ENCODE measurements around the gene LITAFD.
A peak's percentile ranks its signal among the peaks of the same experiment; 100 is the strongest.
"Not testable (repeated sequence)": the region's sequence is repeated elsewhere in the genome, so short reads cannot be mapped to it uniquely, and the experiment has no call there.

The LITAFD gene

DNA sequence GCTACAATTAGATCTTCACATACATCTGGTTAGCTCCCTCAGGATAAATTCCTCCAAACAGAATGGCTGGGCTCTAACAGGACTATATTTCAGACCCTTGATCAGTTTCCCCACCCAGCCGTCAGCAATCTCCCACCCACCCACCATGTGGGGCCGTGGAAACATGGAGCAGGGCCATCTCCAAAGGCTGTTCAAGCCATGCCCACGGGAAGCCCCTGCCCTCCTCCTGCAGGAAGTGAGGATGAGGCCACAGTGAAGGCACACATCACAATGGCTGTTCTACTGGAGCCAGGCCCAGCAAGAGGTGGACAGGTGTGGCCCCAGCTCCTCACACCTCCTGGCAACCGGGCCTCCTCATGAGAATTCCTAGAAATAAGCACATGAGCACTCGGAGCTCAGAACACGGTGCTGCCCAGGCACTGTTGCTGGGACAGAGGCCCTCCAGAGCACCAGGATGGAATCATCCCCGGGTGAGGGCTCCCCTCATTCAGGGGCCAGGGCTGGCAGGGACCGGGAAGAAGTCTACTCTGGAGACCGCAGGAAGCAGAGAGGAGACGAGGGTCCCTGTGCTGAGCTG, at the start of gene LITAFD:
LITAFD (plus strand) TSS at position 311 of the 577 bp plus-strand sequence. CDS start 2,005 bp downstream, outside the sequence.
- intact Hi-C loops (cut with DNase I): loop anchor here (5.0 kb wide), 1 partner anchor 85 kb away; the partner anchor contains the start of genes PMM2 and TMEM186
- no peak for DNase-seq

DNA sequence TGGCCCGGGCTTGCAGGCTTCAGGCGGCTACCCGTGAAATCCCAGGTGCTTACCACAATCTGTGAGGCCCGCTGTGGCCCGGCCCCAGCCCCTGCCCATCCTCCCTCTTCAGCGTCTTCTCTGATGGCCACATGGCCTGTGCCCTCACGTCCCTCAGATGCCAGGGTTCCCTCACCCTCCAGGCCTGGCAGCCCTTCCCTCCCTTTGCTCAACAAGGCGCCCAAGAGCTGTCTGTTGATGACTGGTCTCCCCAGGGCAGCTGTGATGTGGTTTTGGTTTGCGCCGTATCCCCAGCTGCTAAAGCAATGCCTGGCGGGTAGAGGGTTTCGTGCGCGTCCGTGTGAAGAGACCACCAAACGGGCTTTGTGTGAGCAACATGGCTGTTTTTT, 49.4 kb upstream of the LITAFD start:
- intact Hi-C loops (cut with DNase I): no loop called here
- no peak for DNase-seq

DNA sequence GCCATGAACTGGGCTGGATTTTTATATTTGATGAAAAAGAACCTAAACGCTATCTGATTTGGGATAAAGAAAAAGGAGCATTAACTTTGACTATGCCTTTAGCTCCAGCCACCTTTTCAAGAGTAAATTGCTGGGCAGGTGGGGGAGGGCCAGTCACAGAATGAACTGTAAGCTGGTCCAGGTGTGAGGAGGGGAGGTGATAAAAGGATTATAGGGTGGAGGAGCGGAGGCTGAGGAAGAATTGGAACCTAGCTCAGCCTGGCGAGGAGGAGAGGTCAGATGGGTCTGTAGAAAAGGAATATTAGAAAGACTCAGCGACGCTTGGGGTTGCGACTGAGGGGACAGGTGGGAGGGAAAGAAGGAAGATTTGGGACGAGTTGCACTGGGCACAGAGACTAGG, 45.4 kb upstream of the LITAFD start:
- intact Hi-C loops (cut with DNase I); DNase-seq: not testable (repeated sequence)

DNA sequence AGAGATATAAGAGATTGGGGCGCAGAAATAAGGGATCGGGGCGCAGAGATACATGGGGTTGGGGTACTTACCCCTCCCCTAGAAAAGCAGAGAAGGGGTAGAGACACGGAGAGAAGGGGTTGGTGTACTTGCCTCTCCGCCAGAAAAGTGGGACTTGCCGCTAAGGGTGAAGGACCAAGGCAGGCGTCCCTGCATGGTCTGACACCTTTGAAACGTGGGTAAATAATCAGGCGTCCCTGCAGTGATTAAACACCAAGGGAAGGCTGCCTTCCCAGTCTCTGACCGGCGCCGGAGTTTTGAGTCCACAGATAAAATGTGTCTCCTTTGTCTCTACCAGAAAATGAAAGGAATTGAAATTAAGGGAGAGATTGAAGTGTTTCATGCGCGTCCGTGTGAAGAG, 44.6 kb upstream of the LITAFD start:
- intact Hi-C loops (cut with DNase I); DNase-seq: not testable (repeated sequence)

DNA sequence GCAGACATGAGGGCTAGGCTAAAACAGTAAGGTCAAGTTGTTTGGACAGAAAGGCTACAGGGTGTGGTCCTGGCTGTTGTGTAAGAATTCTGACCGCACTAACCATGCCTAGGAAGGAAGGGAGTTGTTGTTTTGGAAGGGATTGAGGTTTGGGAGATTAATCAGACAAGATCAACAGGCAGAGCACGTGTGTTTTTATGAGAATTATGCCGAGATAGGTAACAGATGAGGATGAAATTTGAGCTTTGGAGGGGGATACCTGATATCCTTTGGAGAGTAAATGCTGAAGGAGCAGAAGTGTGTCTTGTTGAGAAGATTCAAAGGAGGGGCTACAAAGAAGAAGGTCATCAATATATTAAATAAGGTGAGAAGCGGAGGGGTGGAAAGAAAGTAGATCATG, 40.1 kb upstream of the LITAFD start:
- intact Hi-C loops (cut with DNase I); DNase-seq: not testable (repeated sequence)

DNA sequence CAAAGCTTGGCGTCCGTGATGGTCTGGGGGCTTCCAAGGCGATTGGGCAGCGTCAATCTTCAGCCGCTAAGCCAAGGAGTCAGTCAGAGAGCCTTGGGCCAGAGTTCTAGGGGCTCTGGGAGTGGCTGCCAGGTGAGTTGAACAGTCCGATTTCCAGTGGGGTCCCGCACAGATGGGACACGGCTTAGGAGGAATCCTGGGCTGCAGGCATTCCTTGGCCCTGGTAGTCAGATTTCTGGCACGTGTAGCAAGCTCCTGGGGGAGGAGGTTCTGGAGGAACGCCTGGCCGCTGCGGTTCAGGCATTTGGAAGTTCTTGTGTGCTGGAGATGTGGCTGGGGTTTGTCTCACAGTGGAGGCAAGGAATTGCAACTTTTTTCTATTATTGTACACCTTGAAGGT, 38.9 kb upstream of the LITAFD start:
- intact Hi-C loops (cut with DNase I); DNase-seq: not testable (repeated sequence)

DNA sequence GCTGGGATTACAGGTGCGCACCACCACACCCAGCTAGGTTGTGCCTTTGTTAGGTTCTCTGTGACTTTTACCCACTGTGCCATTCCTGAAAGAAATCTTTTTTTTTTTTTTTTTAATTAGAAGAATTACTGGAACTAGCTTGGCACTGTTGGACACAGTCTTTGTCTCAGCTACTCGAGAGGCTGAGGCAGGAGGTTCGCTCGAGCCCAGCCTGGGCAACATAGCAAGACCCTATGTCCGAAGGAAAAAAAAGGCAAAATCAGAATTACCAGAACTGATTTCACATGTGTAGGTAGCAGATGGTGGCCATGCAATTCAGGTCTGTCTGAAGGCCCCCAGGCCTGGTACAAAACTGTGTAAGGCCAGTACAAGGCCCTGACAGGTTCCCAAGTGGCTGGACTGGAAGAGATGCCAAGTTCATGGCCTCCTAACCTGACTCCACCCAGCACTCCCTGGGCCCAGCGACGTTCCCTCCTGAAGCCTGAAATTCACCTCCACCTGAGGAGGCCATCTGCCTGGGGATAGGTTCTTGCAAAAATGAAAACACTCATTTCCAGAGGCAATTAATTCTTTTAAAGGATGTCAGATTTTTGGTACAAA, 36.4 kb upstream of the LITAFD start:
- peak in 4 of 42 donors; percentile 13 to 41 (median 19) for DNase-seq
- intact Hi-C loops (cut with DNase I): no loop called here

DNA sequence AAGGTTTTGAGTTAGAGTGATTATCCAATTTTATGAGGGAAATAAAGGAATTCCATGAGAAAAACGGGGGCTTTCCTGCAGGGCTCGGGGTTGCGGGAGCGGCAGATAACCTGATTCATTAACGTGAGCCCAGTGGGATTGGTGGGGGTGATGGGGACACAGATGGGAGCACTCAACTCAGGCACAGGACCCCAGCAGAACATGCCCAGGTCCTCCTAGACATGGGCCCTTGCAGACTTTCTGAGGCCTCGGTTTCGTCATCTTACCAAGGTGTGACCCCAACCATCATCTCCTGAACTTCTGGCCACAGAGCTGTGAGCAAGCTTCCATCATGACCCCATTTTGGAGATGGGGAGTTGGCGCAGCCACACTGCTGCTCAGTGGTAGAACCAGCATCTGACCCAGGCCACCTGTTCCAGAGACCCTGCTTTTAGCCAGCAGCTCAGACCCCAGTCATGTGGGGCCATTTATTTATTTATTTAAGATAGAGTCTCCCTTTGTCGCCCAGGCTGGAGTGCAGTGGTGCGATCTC, 35.7 kb upstream of the LITAFD start:
- peak in 3 of 42 donors; percentile 15 to 31 (median 27) for DNase-seq
- intact Hi-C loops (cut with DNase I): no loop called here

DNA sequence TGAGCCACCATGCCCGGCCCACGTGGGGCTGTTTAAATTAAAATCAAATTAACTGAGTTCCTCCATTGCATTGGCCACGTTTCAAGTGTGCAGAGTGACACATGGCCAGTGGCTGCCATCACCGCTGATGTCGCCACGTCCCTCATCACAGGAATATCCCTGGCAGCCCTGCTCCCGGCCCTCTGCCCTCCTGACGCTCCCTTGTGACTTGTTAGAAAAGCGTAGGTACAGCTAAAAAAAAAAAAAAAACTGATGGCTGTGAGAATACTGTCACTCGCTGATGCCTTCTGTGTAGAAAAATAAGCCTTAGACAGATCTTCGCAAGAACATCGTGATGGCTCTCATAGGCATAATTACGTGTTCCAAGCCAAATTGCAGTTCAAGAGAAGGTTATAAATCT, 35.0 kb upstream of the LITAFD start:
- intact Hi-C loops (cut with DNase I): no loop called here
- peak in 12 of 42 donors; percentile 27 to 71 (median 50) for DNase-seq

DNA sequence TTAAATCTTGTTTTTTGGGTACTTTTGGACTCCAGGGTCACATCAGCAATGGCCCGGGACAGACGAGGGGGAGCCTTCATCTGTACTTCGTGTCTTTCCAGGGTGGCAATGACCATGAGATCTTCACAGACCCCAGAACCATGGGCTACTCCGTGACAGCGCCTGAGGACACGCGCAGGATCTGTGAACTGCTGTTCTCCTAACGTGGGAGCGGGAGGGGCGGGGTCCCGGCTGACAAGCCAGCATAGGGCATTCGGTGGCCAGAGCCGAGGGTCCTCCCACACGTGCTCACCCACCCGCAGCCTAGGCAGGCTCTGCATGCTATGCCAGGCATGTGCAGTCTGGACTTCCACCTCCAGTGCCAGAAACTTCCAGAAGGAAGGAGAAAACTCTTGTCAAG, 34.5 kb upstream of the LITAFD start:
- intact Hi-C loops (cut with DNase I): no loop called here
- peak in 5 of 42 donors; percentile 16 to 42 (median 23) for DNase-seq

DNA sequence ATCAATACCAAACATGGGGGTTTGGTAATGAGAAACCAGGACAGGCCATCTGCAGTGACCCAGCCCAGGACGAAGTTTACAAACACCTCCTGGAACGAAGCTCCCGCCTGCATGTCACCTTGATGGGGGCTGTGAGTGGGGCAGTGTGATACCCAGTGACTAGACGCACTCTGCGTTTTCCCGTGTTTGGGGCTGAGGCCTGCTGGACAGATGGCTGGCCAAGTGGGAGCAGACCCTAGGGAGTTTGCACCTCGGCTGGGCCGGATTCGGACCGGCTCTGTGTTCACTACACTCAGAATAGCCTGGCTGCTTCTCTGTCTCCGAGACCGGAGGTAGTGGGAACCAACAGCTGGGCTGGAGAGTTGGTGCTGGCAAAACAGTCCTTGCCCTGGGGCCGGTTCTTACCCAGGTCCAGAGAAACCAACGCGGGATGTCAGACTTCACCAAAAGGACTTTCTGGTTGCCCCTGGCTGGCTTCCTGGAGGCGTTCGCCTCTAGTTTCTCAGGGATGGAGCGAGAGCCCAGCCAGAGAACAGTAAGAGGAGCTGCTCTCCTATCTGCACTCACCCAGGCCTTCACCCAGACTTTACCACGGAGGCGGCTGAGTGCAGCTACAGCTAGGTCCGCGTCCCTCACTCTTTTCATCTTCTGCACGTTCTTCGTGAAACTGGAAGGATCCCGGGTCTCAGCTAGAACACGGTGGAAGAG, 33.8 kb upstream of the LITAFD start:
- intact Hi-C loops (cut with DNase I): no loop called here
- DNase-seq: peak in 4 of 42 donors; percentile 16 to 43 (median 34)

DNA sequence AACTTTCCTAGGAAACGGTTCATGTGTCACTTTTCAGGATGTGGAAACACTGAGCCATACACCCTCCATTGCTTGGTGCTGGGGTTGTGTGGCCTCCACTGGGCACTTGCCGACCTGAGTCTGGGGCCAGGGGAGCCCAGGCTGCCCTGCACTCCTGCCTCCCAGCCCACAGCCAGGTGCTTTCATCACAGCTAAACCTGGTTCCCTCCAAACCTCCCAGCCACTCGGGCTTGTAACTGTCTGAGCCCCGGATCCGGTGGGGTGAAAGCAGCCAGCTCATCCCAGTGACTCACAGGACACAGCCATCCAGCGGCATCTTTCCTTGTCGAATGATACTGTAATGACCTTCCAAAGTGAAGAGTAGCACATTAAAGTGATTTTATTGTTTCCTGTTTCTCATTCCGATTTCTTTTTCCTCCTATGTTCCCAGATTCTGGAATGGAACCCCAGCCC, 33.2 kb upstream of the LITAFD start:
- intact Hi-C loops (cut with DNase I): no loop called here
- peak in 8 of 42 donors; percentile 29 to 67 (median 56) for DNase-seq

DNA sequence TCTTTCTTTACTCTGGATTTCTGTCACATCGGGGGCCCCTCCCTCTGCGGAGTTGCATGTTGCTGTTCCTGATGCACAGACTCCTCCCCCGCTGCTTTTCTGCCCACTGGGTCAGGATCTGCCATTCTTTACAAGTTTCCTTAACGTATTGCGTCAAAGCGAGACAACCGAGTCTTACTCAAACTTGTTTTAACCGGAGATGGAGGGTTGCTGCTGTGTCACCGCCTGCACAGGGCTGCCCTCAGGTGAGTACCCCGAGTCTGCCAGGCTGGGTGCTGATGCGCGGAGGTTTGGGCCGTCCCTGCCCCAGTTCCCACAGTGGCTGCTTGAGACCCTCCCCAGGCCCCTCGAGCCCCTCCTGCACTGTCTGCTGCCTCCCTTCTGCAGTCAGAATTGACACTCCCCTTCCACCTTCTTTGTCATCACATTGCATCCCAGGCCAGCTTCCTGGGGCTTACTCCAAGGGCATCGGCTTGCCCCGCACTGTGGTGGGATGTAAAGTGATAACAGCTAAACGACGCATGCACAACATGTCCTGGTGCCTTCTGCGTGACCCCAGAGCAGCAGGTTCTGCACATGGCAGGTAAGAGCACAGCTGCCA, 32.6 kb upstream of the LITAFD start:
- DNase-seq: peak in 28 of 42 donors; percentile 34 to 83 (median 62)

DNA sequence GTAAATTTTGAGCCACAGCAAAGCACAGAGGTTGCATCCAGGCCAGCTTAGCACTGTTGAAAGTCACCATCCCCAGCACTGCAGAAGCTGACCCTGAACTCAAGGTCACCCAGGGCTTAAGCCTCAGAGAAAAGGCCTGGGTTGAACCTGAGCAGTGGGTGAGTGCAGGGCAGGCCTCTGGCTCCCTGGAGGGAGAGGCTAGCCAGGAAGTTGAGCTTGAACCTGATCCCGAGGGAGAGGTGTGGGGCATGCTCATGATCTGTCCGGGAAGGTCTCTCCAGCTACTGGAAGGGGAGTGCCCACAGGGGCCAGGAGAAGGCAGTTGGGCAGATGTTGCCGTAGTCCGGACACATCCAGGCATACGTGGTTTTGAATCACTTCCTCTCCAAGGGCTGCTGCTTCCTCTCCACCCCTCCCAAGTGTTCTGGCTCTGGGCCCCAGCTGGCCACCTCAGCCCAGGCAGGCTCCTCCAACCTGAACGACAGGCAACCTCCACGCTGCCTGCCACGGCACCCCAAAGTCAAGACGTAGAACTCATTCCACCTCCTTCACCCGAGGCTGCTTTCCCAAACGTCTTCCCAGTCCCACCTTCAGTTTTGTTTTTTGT, 31.8 kb upstream of the LITAFD start:
- peak in 6 of 42 donors; percentile 16 to 42 (median 26) for DNase-seq

More for the DNA sequence above, 32.6 kb upstream of the LITAFD start:
- intact Hi-C loops (cut with DNase I): no loop called here

DNA sequence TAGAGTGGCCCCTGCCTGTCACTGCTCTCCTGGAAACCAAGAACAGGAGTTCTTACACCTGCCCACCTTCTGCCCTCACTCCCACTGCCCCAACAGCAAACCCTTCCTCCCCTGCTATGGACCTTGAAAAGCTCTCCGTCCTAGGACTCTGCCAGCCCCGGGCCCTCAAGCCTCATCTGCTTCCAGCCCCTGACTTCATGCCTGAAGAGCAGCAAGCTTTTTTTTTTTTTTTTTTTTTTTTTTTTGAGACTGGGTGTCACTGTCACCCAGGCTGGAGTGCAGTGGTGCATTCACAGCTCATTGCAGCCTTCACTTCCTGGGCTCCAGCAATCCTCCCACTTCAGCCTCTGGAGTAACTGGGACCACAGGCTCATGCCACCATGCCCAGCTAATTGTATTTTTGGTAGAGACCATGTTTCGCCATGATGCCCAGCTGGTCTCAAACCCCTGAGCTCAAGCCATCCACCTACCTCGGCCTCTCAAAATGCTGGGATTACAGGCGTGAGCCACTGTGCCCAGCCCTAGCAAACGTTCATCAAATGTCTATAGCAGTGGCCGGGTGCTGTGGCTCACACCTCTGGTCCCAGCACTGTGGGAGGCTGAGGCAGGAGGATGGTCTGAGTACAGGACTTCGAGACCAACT, 30.3 kb upstream of the LITAFD start:
- intact Hi-C loops (cut with DNase I): no loop called here
- DNase-seq: peak in 5 of 42 donors; percentile 9 to 38 (median 17)

More for the DNA sequence above, 31.8 kb upstream of the LITAFD start:
- intact Hi-C loops (cut with DNase I): no loop called here

DNA sequence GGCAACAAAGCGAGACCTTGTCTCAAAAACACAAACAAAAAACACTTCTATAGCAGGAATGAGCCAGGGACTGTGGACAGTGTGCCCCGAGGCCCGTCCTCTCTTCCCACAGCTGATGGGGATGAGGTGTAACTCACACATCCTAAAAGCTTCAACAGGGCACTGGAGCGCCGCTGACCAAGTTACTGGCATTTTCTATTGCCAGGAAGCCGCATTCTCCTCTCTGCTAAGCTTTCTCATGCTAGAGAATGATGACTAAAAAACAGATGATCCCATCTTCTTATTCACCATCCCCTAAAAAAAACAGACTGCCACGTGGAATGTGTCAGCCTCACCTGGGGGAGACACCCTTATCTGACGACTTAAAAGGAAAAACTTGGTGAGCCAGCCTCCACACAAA, 29.6 kb upstream of the LITAFD start:
- intact Hi-C loops (cut with DNase I): no loop called here
- peak in 9 of 42 donors; percentile 4 to 54 (median 20) for DNase-seq

DNA sequence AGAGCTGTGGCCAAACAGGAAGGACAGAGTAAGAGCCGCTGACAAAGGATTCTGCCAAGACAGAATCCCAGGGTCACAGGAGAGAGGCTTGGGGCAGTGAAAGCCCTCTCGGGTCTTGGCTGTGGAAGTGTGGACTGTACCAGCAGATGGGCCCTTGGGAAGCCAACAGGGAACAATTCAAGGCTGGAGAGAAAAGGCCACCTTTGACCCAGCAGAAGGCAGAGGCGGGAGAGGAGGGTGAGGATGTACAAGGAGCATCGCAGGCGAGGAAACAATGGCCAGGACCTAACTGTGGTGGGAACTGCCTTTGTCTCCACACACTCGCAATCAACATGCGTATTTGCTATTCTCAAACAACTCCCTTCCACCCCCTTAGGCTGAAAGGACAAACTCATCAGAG, 29.0 kb upstream of the LITAFD start:
- intact Hi-C loops (cut with DNase I): no loop called here
- DNase-seq: peak in 9 of 42 donors; percentile 2 to 37 (median 7)

DNA sequence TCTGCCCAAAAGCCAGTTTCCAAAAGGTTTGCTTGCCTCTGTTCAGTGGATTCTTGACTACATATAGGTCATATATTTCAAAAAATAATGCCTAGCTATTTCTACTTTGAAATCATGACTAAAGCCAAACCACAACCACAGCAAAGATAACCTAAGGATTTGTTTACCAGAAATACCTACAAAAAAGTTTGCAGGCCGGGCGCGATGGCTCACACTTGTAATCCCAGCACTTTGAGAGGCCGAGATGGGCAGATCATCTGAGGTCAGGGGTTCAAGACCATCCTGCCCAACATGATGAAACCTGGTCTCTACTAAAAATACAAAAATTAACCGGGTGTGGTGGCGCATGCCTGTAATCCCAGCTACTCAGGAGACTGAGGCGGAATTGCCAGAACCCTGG, 28.5 kb upstream of the LITAFD start:
- DNase-seq: peak in 4 of 42 donors; percentile 2 to 41 (median 8)
- intact Hi-C loops (cut with DNase I): no loop called here
